Measurements from ENCODE around the gene MEGF11.

Gene MEGF11

DNA sequence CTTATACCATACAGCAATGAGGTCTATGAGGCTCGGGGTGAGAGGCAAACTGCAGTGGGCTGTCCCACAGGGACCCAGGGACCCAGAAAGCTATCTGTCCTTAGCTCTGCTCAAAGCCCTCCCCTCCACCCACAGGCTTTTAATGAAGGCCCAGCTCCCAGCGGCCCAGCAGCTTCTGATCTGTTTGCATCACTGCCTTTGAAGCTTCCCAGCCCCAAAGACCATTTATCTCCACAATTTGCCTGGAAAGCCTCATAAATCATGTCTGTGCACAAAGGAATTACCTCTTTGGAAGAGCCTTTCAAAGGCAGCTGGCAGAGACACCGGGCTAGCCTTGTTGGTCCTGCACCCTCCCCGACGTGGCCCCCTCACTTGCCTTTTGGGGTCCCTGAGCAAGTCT lies 260.3 kb downstream of the MEGF11 start:
- no peaks in the 10 kb centered on the region for H3K4me1 ChIP-seq (ENCODE audit: insufficient read depth, low read length, severe bottlenecking)
- no peaks in the 10 kb centered on the region for H3F3A ChIP-seq (ENCODE audit: insufficient read depth, low read length)
- no peak for TF ChIP-seq EZH2 (IDR thresholded peaks at IDR 0.05; ENCODE audit: borderline replicate concordance, low read length)
- TF ChIP-seq, protein P1, sequence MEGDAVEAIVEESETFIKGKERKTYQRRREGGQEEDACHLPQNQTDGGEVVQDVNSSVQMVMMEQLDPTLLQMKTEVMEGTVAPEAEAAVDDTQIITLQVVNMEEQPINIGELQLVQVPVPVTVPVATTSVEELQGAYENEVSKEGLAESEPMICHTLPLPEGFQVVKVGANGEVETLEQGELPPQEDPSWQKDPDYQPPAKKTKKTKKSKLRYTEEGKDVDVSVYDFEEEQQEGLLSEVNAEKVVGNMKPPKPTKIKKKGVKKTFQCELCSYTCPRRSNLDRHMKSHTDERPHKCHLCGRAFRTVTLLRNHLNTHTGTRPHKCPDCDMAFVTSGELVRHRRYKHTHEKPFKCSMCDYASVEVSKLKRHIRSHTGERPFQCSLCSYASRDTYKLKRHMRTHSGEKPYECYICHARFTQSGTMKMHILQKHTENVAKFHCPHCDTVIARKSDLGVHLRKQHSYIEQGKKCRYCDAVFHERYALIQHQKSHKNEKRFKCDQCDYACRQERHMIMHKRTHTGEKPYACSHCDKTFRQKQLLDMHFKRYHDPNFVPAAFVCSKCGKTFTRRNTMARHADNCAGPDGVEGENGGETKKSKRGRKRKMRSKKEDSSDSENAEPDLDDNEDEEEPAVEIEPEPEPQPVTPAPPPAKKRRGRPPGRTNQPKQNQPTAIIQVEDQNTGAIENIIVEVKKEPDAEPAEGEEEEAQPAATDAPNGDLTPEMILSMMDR (IDR thresholded peaks at IDR 0.05; ENCODE audit: low read length): no peak
- H3K4me2 ChIP-seq (ENCODE audit: low read length): no peak overlapping the region
- H3K9me3 ChIP-seq (ENCODE audit: low read length): no peaks in the 10 kb centered on the region
- H3K36me3 ChIP-seq (ENCODE audit: insufficient read depth, low read length): no peaks in the 10 kb centered on the region; the same call in 1 of the 2 replicates
- H2AFZ ChIP-seq (ENCODE audit: low read length): no peak overlapping the region
- no peaks in the 10 kb centered on the region for H3K79me2 ChIP-seq (ENCODE audit: insufficient read depth, low read length)
- H3K9me2 ChIP-seq (ENCODE audit: low read depth, low read length): no peaks in the 10 kb centered on the region
- no peak overlapping the region for H3K9ac ChIP-seq (ENCODE audit: low read length)
- no peaks in the 10 kb centered on the region for H4K20me1 ChIP-seq (ENCODE audit: insufficient read depth, low read length)
- no peak overlapping the region for H3K27ac ChIP-seq (ENCODE audit: low read depth, low read length, poor library complexity, severe bottlenecking)
- H3K27me3 ChIP-seq (ENCODE audit: insufficient read depth, low read length): no peaks in the 10 kb centered on the region
- no peak overlapping the region for H3K4me3 ChIP-seq (ENCODE audit: low read depth, low read length, poor library complexity, severe bottlenecking)

DNA sequence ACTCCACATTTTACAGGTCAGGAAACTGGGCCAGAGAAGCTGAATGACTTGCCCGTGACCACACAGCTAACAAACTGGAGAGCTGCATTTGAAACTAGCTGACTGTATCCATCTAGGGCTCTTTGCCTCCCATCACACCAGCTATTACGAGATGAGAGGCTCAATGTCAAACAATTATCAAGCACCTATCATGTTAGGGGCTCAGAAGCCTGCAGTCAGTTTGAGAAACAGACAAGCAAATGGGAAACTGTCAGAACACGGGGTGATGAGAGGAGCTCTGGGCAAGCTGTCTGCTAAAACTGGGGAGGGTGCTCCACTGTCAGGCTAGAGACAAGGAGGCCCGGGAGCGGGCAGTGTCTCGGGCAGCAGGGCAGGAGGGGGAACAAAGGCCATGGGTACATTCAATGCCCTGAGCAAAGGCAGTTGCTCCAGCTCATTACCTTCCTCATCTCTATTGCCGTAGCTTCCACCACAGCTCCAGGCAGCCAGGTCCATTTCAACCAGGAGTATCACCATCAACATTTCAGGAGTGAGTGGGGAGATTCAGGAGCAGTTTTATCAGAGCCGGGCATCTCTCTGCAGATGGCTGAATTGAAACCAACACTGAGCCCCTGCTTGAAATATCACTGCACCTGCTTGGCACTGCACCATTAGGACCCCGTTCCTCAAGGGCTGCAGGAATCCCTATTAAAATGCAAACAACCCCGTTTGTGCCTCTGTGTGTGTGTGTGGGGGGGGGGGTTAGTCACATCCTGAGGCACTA lies 261.6 kb downstream of the MEGF11 start:
- Histone ChIP-seq H3K4me3 (ENCODE audit: low read depth, low read length, poor library complexity, severe bottlenecking) (no peak overlapping the region), H3F3A (ENCODE audit: insufficient read depth, low read length) (no peaks in the 10 kb centered on the region), H3K4me2 (ENCODE audit: low read length) (no peak overlapping the region), H4K20me1 (ENCODE audit: insufficient read depth, low read length) (no peaks in the 10 kb centered on the region), H3K9me3 (ENCODE audit: low read length) (no peaks in the 10 kb centered on the region), H3K4me1 (ENCODE audit: insufficient read depth, low read length, severe bottlenecking) (no peaks in the 10 kb centered on the region), H3K79me2 (ENCODE audit: insufficient read depth, low read length) (no peaks in the 10 kb centered on the region), H3K27me3 (ENCODE audit: insufficient read depth, low read length) (no peaks in the 10 kb centered on the region), H3K9ac (ENCODE audit: low read length) (no peak overlapping the region), H2AFZ (ENCODE audit: low read length) (no peak overlapping the region), H3K27ac (ENCODE audit: low read depth, low read length, poor library complexity, severe bottlenecking) (no peak overlapping the region), H3K36me3 (ENCODE audit: insufficient read depth, low read length) (no peaks in the 10 kb centered on the region; the same call in 1 of the 2 replicates), H3K9me2 (ENCODE audit: low read depth, low read length) (no peaks in the 10 kb centered on the region)
- no peak for TF ChIP-seq EZH2 (IDR thresholded peaks at IDR 0.05; ENCODE audit: borderline replicate concordance, low read length)
- TF ChIP-seq, protein P1 (IDR thresholded peaks at IDR 0.05; ENCODE audit: low read length): no peak

DNA sequence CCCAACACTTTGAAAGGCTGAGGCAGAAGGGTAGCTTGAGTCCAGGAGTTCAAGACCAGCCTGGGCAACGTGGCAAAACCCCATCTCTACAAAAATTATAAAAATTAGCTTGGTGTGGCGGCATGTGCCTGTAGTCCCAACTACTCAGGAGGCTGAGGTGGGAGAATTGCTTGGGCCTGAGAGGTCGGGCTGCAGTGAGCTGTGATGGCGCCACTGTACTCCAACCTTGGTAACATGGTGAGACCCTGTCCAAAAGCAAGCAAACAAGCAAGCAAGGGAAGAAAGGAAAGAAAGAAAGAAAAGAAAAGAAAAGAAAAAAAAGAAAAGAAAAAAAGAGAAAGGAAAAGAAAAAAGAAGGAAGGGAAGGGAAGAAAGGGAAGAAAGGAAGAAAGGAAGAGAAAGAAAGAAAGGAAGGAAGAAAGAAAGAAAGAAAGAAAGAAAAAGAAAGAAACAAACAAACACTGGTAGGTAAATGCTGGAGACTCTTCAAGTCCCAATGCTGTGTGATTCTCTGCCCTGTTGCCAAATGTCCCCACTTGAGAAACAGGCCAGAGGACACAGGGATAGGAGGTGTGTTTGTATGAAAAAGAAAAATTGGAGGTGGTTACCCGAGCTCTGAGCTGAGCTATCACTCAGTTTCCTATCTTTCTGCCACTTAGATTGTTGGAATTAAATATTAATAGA lies 263.1 kb downstream of the MEGF11 start:
- H3K4me1 ChIP-seq (ENCODE audit: insufficient read depth, low read length, severe bottlenecking): no peaks in the 10 kb centered on the region
- H3K9me2 ChIP-seq (ENCODE audit: low read depth, low read length): no peaks in the 10 kb centered on the region
- no peaks in the 10 kb centered on the region for H3K27me3 ChIP-seq (ENCODE audit: insufficient read depth, low read length)
- H4K20me1 ChIP-seq (ENCODE audit: insufficient read depth, low read length): no peaks in the 10 kb centered on the region
- no peak overlapping the region for H2AFZ ChIP-seq (ENCODE audit: low read length)
- no peak overlapping the region for H3K27ac ChIP-seq (ENCODE audit: low read depth, low read length, poor library complexity, severe bottlenecking)
- TF ChIP-seq, protein P1 (IDR thresholded peaks at IDR 0.05; ENCODE audit: low read length): no peak
- TF ChIP-seq EZH2 (IDR thresholded peaks at IDR 0.05; ENCODE audit: borderline replicate concordance, low read length): no peak
- H3K79me2 ChIP-seq (ENCODE audit: insufficient read depth, low read length): no peaks in the 10 kb centered on the region
- H3K9ac ChIP-seq (ENCODE audit: low read length): no peak overlapping the region
- no peaks in the 10 kb centered on the region; the same call in 1 of the 2 replicates for H3K36me3 ChIP-seq (ENCODE audit: insufficient read depth, low read length)
- H3K4me2 ChIP-seq (ENCODE audit: low read length): no peak overlapping the region
- no peak overlapping the region for H3K4me3 ChIP-seq (ENCODE audit: low read depth, low read length, poor library complexity, severe bottlenecking)
- H3F3A ChIP-seq (ENCODE audit: insufficient read depth, low read length): no peaks in the 10 kb centered on the region
- H3K9me3 ChIP-seq (ENCODE audit: low read length): no peaks in the 10 kb centered on the region
